Measurements from ENCODE around the gene ZNF490.
"Not testable (repeated sequence)": the region's sequence is repeated elsewhere in the genome, so short reads cannot be mapped to it uniquely, and the experiment has no call there.

The ZNF490 gene

GRCh38 chr19:12623361-12624031 lies 12.9 kb upstream of the ZNF490 start:
- no peak overlapping the region for H3K4me3 ChIP-seq (ENCODE audit: low read depth, low read length, poor library complexity, severe bottlenecking)
- H3K9me3 ChIP-seq (ENCODE audit: low read length), result peaks cover 16% of the 10 kb centered on the region
- H4K20me1 ChIP-seq (ENCODE audit: insufficient read depth, low read length), result no peaks in the 10 kb centered on the region
- H3K36me3 ChIP-seq (ENCODE audit: insufficient read depth, low read length), result peaks cover 54% of the 10 kb centered on the region
- H3K9ac ChIP-seq (ENCODE audit: low read length), result no peak overlapping the region
- H3K27ac ChIP-seq (ENCODE audit: low read depth, low read length, poor library complexity, severe bottlenecking), result no peak overlapping the region
- H3K79me2 ChIP-seq (ENCODE audit: insufficient read depth, low read length), result no peaks in the 10 kb centered on the region
- no peak overlapping the region for H2AFZ ChIP-seq (ENCODE audit: low read length)
- no peaks in the 10 kb centered on the region for H3K9me2 ChIP-seq (ENCODE audit: low read depth, low read length)
- H3F3A ChIP-seq (ENCODE audit: insufficient read depth, low read length), result no peaks in the 10 kb centered on the region
- H3K27me3 ChIP-seq (ENCODE audit: insufficient read depth, low read length), result no peaks in the 10 kb centered on the region
- no peaks in the 10 kb centered on the region for H3K4me1 ChIP-seq (ENCODE audit: insufficient read depth, low read length, severe bottlenecking)
- H3K4me2 ChIP-seq (ENCODE audit: low read length), result no peak overlapping the region
- TF ChIP-seq CTCF (IDR thresholded peaks at IDR 0.05; ENCODE audit: low read length) (no peak), EZH2 (IDR thresholded peaks at IDR 0.05; ENCODE audit: borderline replicate concordance, low read length) (no peak)

- Histone ChIP-seq H3K79me2 (ENCODE audit: insufficient read depth, low read length) (peaks cover 15% of the 10 kb centered on the region), H3K36me3 (ENCODE audit: insufficient read depth, low read length) (peaks cover 46% of the 10 kb centered on the region)
- not testable (repeated sequence) for H3F3A ChIP-seq (ENCODE audit: insufficient read depth, low read length); H3K9me3 ChIP-seq (ENCODE audit: low read length); H3K4me1 ChIP-seq (ENCODE audit: insufficient read depth, low read length, severe bottlenecking); H3K27ac ChIP-seq (ENCODE audit: low read depth, low read length, poor library complexity, severe bottlenecking); H4K20me1 ChIP-seq (ENCODE audit: insufficient read depth, low read length); H3K9me2 ChIP-seq (ENCODE audit: low read depth, low read length); H3K4me2 ChIP-seq (ENCODE audit: low read length); H2AFZ ChIP-seq (ENCODE audit: low read length); H3K9ac ChIP-seq (ENCODE audit: low read length); H3K4me3 ChIP-seq (ENCODE audit: low read depth, low read length, poor library complexity, severe bottlenecking); H3K27me3 ChIP-seq (ENCODE audit: insufficient read depth, low read length)
Measured at GRCh38 chr19:12621253-12622024, 10.8 kb upstream of the ZNF490 start.

- Histone ChIP-seq H3K27me3 (ENCODE audit: insufficient read depth, low read length) (no peaks in the 10 kb centered on the region), H3K79me2 (ENCODE audit: insufficient read depth, low read length) (peaks cover 15% of the 10 kb centered on the region), H3K9me2 (ENCODE audit: low read depth, low read length) (no peaks in the 10 kb centered on the region), H4K20me1 (ENCODE audit: insufficient read depth, low read length) (no peaks in the 10 kb centered on the region), H3K36me3 (ENCODE audit: insufficient read depth, low read length) (peaks cover 29% of the 10 kb centered on the region), H3K9me3 (ENCODE audit: low read length) (0 out of 2 replicates have a peak, but pooled peaks cover 5% of the 10 kb centered on the region), H3K4me2 (ENCODE audit: low read length) (no peak overlapping the region), H3K4me3 (ENCODE audit: low read depth, low read length, poor library complexity, severe bottlenecking) (no peak overlapping the region), H3K9ac (ENCODE audit: low read length) (no peak overlapping the region), H3K27ac (ENCODE audit: low read depth, low read length, poor library complexity, severe bottlenecking) (no peak overlapping the region), H3F3A (ENCODE audit: insufficient read depth, low read length) (no peaks in the 10 kb centered on the region), H2AFZ (ENCODE audit: low read length) (no peak overlapping the region), H3K4me1 (ENCODE audit: insufficient read depth, low read length, severe bottlenecking) (peaks cover 17% of the 10 kb centered on the region)
- TF ChIP-seq EZH2 (IDR thresholded peaks at IDR 0.05; ENCODE audit: borderline replicate concordance, low read length) (no peak), CTCF (IDR thresholded peaks at IDR 0.05; ENCODE audit: low read length) (no peak)
Measured at GRCh38 chr19:12617646-12618045, 7.0 kb upstream of the ZNF490 start.
